Measurements from ENCODE around the gene NUP205.

Gene NUP205, protein sequence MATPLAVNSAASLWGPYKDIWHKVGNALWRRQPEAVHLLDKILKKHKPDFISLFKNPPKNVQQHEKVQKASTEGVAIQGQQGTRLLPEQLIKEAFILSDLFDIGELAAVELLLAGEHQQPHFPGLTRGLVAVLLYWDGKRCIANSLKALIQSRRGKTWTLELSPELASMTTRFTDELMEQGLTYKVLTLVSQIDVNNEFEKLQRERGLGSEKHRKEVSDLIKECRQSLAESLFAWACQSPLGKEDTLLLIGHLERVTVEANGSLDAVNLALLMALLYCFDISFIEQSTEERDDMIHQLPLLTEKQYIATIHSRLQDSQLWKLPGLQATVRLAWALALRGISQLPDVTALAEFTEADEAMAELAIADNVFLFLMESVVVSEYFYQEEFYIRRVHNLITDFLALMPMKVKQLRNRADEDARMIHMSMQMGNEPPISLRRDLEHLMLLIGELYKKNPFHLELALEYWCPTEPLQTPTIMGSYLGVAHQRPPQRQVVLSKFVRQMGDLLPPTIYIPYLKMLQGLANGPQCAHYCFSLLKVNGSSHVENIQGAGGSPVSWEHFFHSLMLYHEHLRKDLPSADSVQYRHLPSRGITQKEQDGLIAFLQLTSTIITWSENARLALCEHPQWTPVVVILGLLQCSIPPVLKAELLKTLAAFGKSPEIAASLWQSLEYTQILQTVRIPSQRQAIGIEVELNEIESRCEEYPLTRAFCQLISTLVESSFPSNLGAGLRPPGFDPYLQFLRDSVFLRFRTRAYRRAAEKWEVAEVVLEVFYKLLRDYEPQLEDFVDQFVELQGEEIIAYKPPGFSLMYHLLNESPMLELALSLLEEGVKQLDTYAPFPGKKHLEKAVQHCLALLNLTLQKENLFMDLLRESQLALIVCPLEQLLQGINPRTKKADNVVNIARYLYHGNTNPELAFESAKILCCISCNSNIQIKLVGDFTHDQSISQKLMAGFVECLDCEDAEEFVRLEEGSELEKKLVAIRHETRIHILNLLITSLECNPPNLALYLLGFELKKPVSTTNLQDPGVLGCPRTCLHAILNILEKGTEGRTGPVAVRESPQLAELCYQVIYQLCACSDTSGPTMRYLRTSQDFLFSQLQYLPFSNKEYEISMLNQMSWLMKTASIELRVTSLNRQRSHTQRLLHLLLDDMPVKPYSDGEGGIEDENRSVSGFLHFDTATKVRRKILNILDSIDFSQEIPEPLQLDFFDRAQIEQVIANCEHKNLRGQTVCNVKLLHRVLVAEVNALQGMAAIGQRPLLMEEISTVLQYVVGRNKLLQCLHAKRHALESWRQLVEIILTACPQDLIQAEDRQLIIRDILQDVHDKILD (N-terminal part only)

DNA sequence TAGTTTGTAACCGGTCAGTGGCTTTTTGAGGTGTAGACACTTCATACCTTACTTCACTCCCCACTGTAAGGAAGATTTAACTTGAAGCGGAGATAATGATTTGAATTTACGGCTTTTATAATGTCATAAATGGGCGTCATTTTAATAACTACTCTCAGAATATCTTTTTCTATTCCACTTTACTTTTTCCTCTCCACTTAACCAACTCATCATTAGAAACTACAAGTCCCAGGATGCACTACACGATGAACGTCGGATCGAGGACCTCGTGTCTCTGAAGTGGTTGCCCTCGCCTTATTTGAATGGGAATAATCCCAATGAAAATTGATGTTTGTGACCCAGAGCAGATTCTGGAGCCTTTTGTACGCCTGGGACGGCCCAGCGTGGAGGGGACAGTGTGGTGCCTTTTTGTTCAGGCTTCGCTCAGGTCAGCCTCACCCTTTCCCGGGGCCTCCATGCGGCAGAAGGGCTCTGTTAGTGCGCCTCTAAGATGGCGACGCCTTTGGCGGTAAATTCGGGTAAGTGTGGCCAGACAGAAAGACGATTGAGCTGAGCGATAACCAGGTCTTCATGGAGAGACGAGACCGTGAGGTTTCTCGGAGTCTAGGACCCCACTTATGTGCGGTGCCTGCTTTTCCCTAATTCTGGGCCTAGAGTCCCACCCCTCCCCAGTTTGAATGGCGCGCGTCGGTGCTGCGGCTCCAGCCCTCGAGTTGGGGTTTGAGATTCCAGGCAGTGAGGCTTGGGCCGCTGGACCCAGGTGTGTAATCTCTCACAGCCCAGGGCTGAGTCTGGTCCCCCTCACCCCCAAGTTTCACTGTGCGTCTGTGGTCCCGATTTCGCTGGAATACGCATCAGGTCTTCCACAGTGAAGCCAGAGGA lies at the start of gene NUP205:
Gene NUP205, plus strand, starts transcription at position 463 of the 882 bp plus-strand sequence. Its CDS starts 28 bp downstream, at position 491.
- DNase-seq (ENCODE audit: low read depth in 4 of 4, low spot score in 1 of 4) = peak; percentile 54 to 60 (median 58)

DNA sequence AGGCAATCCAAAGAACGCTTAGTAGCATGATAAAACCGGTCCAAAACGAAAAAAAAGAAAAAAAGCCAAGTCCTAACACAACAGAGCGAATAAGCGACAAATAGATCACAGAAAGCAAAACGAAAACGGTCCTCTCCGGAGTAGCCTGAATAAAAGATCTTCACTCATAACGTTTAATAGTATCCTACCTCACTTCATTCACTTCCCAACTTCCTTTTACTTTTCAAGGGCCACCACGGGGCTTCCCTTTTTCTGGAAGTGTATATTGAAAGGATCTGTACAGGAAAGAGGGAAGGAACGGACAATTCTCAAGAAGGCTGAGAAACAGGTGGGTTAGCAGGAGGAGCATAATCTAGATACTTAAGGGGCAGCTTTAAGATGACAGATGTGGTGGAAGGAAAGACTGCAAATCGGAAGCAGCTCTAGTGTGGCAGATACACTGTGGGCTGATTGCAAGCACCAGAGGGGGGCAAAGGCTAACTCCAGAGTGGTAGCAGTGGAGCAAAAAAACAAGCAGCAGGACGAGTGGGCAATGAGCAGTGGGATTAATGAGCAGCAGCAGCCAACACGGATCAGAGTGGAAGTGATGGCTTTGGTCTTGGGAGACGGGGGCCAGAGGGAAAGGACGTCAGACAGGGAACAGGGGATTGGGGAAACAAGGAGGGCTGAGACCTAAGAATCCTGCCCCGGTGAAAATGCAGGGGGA lies 48.7 kb upstream of the NUP205 start:
- DNase-seq (ENCODE audit: low read depth in 4 of 4, low spot score in 1 of 4) = peak in 2 of 4 experiments; percentile 6

DNA sequence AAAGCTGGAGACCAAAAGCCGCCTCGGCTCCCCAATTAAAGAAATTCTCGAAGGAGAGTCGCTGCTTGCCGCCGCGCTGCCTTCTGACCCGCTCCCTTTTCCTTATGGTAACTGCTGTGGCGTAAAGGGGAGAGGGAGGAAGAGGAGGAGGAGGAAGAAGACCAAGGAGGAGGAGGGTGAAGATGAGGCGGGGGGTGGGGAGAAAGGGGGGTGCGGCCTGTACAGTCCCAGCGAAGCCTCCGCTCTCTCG lies 48.2 kb upstream of the NUP205 start:
- no peak for DNase-seq (ENCODE audit: low read depth in 4 of 4, low spot score in 1 of 4)

DNA sequence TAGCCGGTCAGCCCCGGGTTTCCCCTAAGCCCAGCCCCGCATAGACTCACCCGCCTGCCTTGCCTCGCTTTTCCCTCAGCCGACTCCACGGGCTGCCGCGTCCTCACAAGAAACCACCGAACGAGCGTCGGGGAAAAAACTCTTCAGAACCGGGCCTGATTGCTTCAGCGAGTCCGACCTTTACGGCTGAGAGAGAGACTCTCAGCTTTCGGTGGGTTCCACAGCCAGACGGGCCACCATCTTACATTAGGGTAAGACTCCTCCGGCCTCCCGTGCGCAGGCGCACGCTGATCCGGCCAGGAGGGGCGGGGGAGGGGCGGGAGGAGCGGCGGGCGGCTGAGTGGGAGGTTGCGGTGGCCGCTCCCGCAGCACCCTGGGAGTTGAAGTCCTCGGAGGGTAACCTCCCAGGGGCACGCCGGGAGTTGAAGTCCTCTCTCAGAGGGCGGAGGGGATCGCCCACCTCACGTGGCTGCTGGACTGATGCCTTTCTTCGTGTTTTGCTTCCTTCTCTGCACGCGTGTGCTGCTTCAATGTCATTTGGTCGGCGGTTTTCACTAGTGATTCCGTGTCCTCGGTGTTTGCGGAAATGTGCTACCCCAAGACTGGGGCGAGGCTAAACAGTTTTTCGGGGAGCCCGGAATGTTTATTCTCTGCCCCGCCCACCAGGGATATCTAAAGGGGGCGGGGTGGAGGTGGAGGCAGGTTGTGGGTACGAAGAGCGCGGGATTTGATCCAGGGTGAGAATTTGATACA lies 47.7 kb upstream of the NUP205 start, which contains the start of gene CNOT4:
Gene CNOT4, minus strand, starts transcription at position 264 of the 753 bp plus-strand sequence. CDS start 71,771 bp downstream, outside the sequence.
- peak; percentile 80 to 96 (median 92) for DNase-seq (ENCODE audit: low read depth in 4 of 4, low spot score in 1 of 4)

DNA sequence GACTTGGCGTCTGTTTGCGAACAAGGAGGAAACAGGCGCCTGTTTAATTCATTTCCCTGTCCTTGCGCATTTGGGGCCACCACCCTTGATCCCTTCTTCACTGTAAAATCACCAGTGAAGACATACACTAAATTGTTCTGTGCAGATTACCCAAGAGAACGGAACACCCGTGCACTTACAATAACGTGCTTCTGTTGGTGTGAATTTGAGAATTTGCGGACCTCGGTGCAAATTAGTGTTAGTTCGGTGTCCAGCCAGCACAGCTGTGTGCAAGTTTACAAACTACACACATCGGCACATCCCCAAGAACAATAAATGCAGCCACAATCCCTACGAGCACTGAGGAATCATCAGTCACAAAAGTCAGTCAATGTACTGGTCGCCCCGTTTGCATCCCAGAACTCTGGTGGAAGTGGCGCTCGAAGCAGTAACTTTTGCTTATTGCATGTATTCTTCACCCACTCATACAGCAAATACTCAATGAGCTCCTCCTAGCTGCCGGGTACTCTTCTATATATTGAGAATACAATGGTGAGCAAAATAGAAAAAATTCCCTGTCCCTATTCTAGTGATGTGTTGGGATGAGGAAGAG lies 47.0 kb upstream of the NUP205 start:
- no peak for DNase-seq (ENCODE audit: low read depth in 4 of 4, low spot score in 1 of 4)

DNA sequence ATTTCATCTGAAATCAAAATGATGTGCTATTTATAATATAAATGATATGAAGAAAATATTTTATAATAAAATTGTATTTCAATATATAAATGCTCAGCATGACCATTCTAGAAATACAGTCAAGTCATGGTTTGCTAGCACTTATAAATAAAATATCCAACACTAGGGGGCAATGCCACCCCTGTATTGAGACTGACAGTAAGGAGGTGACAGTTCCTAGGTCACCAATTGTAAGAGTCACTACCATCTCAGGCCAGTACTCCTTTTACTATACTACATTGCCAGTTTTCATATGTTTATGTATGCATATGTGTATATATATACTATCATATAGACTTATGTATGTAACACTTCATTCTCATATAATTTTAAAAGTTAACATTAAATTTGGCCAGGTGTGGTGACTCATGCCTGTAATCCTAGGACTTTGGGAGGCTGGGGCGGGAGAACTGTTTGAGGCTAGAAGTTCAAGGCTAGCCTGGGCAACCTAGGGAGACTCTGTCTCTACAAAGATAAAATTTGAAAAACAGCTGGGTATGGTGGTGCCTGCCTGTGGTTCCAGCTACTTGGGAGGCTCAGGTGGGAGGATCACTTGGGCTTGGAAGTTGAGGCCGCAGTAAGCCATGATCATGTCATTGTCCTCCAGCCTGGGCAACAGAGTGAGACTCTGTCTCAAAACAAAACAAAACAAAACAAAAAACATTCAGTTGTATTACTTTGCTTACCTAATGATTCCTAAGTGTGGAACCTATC lies 45.4 kb upstream of the NUP205 start:
- no peak for DNase-seq (ENCODE audit: low read depth in 4 of 4, low spot score in 1 of 4)

DNA sequence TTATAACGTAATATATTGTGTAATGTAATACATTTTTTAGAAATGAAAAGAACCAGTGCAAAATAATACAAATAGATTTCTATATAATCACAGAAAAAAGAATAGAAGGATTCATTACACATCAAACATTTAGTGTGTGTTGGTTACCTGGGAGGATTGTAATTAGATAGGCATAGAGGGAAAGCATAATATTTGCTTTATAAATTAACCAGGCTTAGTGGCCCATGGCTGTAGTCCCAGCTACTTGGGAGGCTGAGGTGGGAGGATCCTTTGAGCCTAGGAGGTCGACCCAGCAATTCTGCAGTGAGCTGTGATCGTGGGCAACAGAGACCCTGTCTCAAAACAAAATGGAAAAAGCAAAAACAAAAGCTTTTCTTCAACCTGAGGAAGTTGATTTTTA lies 42.9 kb upstream of the NUP205 start:
- no peak for DNase-seq (ENCODE audit: low read depth in 4 of 4, low spot score in 1 of 4)

DNA sequence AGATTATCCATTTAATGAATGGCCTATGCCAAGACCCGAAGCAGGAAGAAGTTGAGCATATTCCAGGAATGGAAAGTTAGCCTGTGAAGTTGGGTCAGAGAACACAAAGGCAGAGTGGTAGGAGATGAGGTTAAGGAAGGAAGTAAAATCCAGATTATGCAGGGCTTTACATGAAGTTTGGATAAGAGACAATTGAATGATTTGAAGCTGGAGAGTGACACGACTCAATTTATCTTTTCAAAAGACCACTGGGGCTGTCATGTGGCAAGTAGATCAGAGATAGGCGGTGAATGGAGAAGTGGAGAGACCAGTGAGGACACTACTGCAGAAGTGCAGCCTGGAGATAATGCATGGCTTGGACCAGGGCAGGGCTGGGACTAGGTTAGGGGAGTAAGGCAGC lies 40.7 kb upstream of the NUP205 start:
- no peak for DNase-seq (ENCODE audit: low read depth in 4 of 4, low spot score in 1 of 4)

DNA sequence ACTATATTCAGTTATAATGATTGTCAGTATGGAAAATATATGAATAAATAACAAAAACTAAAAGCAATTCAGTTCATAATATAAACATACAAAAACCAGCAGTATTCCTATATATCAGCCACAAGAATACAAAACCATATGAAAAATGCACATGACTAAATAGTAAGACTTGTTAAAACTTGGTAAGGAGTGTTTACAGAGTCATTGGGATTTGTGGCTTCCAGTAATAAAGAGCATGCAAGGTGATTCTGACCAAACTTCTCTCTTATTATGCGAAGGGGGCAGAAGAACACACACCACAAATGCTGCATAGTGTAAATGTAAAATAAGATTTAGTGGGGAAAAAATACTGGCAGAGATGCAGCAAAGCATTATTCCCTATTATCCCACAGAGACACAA lies 39.0 kb upstream of the NUP205 start:
- DNase-seq (ENCODE audit: low read depth in 4 of 4, low spot score in 1 of 4) = no peak

DNA sequence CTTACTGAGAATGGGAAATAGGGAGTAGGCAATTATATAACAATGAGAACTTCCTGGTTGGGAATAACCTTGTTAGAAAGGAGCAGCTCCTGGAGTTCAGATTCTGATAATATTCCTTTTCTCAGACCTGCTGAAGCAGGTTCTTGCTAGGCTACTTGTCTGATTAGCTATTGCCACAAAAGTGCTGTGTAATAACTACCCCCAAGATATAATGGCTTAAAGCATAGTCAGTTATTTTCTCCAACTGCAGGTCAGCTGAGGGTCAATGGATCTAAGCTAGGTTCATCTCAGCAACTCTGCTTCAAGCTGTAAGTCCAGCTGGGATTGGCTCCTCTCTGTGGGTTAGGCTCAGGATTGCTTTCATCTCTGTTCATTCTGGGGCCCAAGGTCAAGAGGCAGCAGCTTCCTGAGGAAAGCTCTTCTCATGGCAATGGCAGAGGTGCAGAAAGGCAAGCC lies 38.5 kb upstream of the NUP205 start:
- no peak for DNase-seq (ENCODE audit: low read depth in 4 of 4, low spot score in 1 of 4)

DNA sequence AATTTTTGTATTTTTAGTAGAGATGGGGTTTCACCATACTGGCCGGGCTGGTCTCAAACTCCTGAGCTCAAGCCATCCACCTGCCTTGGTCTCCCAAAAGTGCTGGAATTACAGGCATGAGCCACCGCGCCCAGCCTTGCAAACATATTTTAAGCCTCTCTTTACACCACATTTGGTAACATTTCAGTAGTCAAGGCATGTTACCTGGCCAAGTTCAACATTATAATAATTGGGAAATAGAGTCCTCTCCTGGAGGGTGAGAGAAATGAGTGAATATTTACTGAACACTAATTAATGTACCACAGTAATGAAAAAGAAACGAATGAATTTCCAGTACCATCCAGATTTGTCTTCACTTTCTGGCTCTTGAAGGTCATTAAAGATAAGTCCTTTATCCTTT lies 37.8 kb upstream of the NUP205 start:
- DNase-seq (ENCODE audit: low read depth in 4 of 4, low spot score in 1 of 4) = no peak

DNA sequence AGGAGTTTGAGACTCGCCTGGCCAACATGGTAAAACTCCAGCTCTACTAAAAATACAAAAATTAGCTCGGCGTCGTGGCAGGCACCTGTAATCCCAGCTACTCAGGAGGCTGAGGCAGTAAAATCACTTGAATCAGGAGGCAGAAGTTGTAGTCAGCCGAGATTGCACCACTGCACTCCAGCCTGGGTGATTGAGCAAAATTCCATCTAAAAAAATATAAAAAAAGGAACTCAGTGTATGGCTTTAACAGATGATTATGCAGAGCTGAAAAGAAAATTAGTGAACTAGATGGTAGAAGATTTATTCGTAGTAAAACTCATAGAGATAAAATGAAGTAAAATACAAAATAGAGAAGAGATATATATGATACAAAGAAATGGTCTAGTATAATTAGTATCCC lies 35.2 kb upstream of the NUP205 start:
- DNase-seq (ENCODE audit: low read depth in 4 of 4, low spot score in 1 of 4) = no peak

DNA sequence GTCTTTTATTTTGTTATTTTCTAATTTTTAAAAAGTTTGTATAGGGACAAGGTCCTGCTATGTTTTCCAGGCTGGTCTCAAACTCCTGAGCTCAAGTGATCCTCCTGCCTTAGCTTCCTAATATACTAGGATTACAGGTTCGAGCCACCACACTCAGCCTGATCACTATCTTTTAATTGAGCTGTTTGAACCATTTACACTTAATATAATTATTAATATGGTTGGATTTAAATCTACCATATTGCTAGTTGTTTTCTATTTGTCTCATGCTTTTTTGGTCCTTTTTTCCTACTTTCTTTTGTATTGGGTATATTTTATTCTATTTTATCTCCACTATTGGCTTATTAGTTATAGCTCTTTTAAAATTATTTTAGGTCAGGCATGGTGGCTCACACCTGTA lies 34.6 kb upstream of the NUP205 start:
- no peak for DNase-seq (ENCODE audit: low read depth in 4 of 4, low spot score in 1 of 4)

DNA sequence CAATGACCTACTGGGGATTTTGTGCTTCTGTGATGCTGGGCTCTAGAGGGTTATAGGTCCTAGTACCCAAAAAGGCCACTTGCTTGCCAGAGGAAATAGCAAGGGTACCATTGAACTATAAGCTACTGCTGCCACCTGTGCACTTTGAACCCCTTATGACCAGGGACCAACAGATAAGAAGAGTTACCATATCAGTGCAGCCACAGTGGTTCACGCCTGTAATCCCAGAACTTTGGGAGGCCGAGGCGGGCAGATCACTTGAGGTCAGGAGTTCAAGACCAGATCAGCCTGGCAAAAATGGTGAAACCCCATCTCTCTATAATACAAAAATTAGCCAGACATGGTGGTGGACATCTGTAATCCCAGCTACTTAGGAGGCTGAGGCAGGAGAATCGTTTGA lies 32.3 kb upstream of the NUP205 start:
- no peak for DNase-seq (ENCODE audit: low read depth in 4 of 4, low spot score in 1 of 4)

DNA sequence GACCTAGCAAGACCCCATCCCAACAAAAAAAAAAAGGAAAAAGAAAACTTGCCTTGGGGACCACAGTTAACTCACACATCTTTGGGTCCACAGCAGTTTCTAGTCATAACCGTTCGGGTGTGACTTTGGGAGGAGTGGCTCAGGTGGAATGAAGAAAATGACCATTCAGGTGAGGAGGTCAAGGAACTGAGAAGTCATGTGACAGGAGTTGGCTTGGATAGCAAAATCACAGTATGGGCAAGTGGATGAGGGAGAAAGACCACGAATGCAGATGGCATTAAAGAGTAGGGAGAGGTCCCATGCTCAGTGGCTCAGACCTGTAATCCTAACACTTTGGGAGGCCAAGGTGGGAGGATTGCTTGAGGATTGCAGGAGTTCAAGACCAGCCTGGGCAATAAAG lies 30.7 kb upstream of the NUP205 start:
- no peak for DNase-seq (ENCODE audit: low read depth in 4 of 4, low spot score in 1 of 4)

DNA sequence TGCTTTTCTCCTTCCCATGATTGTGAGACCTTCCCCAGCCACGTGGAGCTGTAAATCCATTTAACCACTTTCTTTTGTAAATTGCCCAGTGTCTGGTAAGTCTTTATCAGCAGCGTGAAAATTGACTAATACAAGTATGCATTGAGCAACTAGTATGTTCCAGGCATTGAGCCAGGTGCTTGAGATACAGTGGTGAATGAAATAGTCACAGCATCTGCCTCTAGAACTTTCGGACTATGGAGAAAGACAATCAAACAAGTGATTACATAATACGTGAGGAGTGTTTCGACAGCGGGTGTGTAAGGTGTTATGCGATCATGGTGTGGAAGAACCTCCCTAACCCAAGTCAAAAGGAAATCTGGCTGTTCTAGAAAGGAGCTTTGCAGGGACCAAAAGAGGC lies 21.6 kb upstream of the NUP205 start:
- no peak for DNase-seq (ENCODE audit: low read depth in 4 of 4, low spot score in 1 of 4)

DNA sequence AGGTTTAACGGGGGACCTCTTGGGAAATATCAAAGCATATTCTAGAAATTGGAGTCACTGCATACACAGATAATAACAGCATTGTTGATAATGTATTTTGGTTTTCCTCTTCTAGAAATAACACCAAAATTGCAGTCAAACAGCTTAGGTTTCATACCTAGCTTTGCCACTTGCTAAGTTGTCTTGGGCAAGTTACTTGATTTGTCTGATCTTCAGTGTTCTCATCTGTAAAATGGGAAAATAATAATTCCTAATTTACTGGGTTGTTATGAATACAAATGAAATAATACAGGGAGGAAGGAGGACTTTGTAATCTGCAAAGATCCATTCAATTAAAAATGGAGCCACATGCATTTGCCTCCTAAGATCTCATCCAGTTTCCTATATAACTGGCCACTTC lies 20.3 kb upstream of the NUP205 start:
- no peak for DNase-seq (ENCODE audit: low read depth in 4 of 4, low spot score in 1 of 4)

DNA sequence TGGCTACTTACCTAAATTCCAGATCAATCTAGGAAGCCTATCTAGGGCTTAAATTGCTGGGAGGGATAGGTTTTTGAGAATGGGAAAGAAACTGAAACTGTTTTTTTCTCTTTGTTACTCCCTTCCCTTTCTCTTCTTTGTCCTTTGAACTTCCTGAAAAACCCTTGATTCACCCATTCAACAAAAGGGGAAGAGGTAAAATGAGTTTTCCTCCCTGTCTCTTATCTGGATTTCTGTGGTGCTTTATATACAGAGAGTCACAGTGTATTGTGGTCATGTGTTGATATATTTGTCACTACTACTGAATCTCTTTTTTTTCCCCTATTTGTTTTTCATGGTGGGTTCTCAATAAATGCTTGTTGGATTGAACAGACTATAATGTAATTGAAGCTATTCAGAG lies 19.8 kb upstream of the NUP205 start:
- DNase-seq (ENCODE audit: low read depth in 4 of 4, low spot score in 1 of 4) = no peak

Measured in stimulated activated CD4-positive, alpha-beta T cell treated with anti-CD3 and anti-CD28 coated beads, Interleukin-1b, Interleukin-23, amount 100 ng/mL, for 24 hours (primary cell).